Activated B cell treated with CpG ODN at 0.5 μM for 24 hours (primary cell): ENCODE results near the gene CA7. TPM values are rescaled to one million over a fixed set of nuclear protein-coding genes. Genes with fewer than 3 reads are reported as not detected.

Experiments
- ATAC-seq: fragments of 200-7000 bp; cut with Tn5 transposase; one replicate; pipeline ENCODE4 v1.10.0; 2021; ENCODE audit warnings: low read depth, mild to moderate bottlenecking, moderate library complexity
- CTCF ChIA-PET: fragments of 350-600 bp; sonication (Branson Sonifier 250); formaldehyde crosslinking; loops from one replicate; lab custom pipeline; 2021; ENCODE audit warnings: antibody characterized with exemption; lab: Charles Lee
- POLR2A ChIA-PET: fragments of 350-600 bp; sonication (Branson Sonifier 250); formaldehyde crosslinking; loops from one replicate; lab custom pipeline; 2021; ENCODE audit warnings: antibody characterized with exemption; lab: Charles Lee
- DNase-seq: peaks from one replicate; pipeline ENCODE4 v3.0.0; 2022
- H3K27ac Mint-ChIP-seq: one replicate; pipeline ENCODE4 v1.8.0; 2020; ENCODE audit warnings: mixed read lengths
- H3K27me3 Mint-ChIP-seq: one replicate; pipeline ENCODE4 v1.8.0; 2021; ENCODE audit warnings: mixed read lengths
- H3K36me3 Mint-ChIP-seq: one replicate; pipeline ENCODE4 v1.8.0; 2021; ENCODE audit warnings: low read depth, mixed read lengths
- H3K4me1 Mint-ChIP-seq: one replicate; pipeline ENCODE4 v1.8.0; 2021; ENCODE audit warnings: mixed read lengths
- H3K4me3 Mint-ChIP-seq: one replicate; pipeline ENCODE4 v1.8.0; 2020; ENCODE audit warnings: mild to moderate bottlenecking, mixed read lengths
- H3K9me3 Mint-ChIP-seq: one replicate; pipeline ENCODE4 v1.8.0; 2020; ENCODE audit warnings: mixed read lengths
- intact Hi-C: fragments of 100-400 bp; cut with micrococcal nuclease; formaldehyde crosslinking; loops from one replicate; pipeline ENCODE4 v1.15.1; 2024
- total RNA-seq: library from RNA; stranded (reverse); gene quantifications from 2 replicates; pipeline ENCODE4 v1.2.3, GENCODE V29; 2022
- TF ChIP-seq, protein P1 (sequence below): fragments of 200-600 bp; IDR thresholded peaks from one replicate; pipeline ENCODE4 v1.8.0; 2022; ENCODE audit warnings: antibody characterized with exemption, mild to moderate bottlenecking

Gene CA7
- total RNA-seq, 1 donor from 2014 or later = not detected

DNA sequence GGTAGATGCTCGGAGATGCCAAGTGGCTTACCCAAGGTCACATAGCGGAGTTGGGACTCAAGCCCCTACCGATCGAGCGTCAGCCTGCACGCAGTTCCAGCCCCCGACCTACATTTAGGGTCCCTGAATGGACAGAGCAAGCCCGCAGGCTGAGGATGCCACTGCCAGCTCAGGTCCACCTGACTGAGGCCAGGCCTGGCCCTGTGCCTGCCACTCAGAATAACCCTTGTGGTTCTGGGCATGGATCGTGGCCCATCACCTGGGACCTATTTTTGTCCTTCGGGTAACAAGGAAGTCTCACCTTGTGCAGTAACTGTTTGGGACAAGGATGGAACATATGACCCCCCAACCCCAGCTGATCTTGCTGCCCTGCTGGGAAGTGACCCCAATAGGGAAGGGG lies 57.4 kb downstream of the CA7 start:
- Mint-ChIP-seq H3K36me3 (no peaks in the 10 kb centered on the region), H3K27ac (no peak overlapping the region), H3K27me3 (no peaks in the 10 kb centered on the region), H3K4me1 (no peaks in the 10 kb centered on the region), H3K9me3 (no peaks in the 10 kb centered on the region), H3K4me3 (no peak overlapping the region)
- intact Hi-C loops = no loop called here
- POLR2A ChIA-PET = no interaction called here
- ATAC-seq = no peak
- CTCF ChIA-PET = no interaction called here
- no peak for DNase-seq
- TF ChIP-seq, protein P1, sequence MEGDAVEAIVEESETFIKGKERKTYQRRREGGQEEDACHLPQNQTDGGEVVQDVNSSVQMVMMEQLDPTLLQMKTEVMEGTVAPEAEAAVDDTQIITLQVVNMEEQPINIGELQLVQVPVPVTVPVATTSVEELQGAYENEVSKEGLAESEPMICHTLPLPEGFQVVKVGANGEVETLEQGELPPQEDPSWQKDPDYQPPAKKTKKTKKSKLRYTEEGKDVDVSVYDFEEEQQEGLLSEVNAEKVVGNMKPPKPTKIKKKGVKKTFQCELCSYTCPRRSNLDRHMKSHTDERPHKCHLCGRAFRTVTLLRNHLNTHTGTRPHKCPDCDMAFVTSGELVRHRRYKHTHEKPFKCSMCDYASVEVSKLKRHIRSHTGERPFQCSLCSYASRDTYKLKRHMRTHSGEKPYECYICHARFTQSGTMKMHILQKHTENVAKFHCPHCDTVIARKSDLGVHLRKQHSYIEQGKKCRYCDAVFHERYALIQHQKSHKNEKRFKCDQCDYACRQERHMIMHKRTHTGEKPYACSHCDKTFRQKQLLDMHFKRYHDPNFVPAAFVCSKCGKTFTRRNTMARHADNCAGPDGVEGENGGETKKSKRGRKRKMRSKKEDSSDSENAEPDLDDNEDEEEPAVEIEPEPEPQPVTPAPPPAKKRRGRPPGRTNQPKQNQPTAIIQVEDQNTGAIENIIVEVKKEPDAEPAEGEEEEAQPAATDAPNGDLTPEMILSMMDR = no peak

DNA sequence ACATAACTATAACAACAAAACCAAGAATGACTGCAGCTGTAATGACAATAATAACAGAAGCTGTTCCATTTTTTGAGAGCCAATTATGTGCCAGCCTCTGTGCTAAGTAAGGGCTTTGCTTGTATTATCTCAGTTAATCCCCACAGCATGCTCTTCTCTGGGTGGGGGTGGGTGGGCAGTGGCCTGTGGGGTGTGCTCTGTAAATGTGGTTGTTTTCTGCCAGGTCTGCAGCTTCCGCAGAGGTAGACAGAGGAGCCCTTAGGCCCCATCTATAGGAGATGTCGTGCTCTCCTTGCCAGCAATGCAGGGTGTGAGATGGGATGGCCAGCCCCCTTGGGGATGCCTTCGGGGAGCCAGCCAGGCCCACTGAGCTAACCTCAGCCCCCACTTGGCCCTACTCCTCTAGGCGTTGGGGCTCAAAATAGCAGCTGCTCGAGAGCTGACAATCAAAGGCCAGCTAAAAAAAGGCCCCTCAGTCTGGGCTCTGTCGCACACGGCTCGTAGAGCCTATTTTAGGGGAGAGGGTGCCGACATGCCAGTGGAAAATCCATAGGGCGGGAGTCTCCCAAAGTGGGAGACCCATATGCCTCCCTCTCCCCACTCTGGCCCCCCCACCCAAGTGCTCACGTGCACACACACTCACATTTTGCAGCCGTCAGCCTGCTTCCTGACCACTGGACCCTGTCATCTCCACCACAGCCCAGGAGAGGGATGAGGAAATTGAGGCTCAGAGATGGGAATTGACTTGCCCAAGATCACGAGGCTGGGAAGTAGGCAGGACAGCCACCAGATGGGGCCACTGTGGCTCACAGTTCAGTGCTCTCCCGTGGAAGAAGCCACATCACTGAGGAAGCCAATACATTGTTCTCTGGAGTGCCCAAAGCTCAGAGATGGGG lies 58.7 kb downstream of the CA7 start:
- Mint-ChIP-seq H3K27ac (no peak overlapping the region), H3K4me1 (no peaks in the 10 kb centered on the region), H3K27me3 (no peaks in the 10 kb centered on the region), H3K36me3 (no peaks in the 10 kb centered on the region), H3K4me3 (no peak overlapping the region), H3K9me3 (no peaks in the 10 kb centered on the region)
- ChIA-PET CTCF (no interaction called here), POLR2A (no interaction called here)
- TF ChIP-seq, protein P1 = no peak
- ATAC-seq (no peak), DNase-seq (no peak)
- intact Hi-C loops = no loop called here

Other genes starting within 250 kb of the CA7 start
- 4.4 and 5.8 TPM in 2 replicates for gene CMTM3, start 239.7 kb upstream of the CA7 start, total RNA-seq
- 0.29 and 0.38 TPM in 2 replicates for gene CMTM4, start 147.7 kb upstream of the CA7 start, total RNA-seq
- gene DYNC1LI2, start 92.8 kb upstream of the CA7 start, total RNA-seq = 64.3 and 84.4 TPM in 2 replicates
- gene TERB1, start 42.8 kb upstream of the CA7 start, total RNA-seq = 0.27 TPM in 1 of 2 replicates, not detected in the other
- gene NAE1, start 13.4 kb upstream of the CA7 start, total RNA-seq = 53.7 and 54.1 TPM in 2 replicates
- 13.0 and 13.2 TPM in 2 replicates for gene PDP2, start 36.1 kb downstream of the CA7 start, total RNA-seq
- not detected in 2 replicates for gene CDH16, start 74.5 kb downstream of the CA7 start, total RNA-seq
- gene RRAD, start 81.1 kb downstream of the CA7 start, total RNA-seq = 0.15 TPM in 1 of 2 replicates, not detected in the other
- gene CIAO2B, start 90.0 kb downstream of the CA7 start, total RNA-seq = 65.8 and 66.2 TPM in 2 replicates
- 31.9 and 34.7 TPM in 2 replicates for gene CES2, start 91.1 kb downstream of the CA7 start, total RNA-seq
- gene CES3, start 116.9 kb downstream of the CA7 start, total RNA-seq = 0.29 and 0.61 TPM in 2 replicates
- 7.1 and 10.2 TPM in 2 replicates for gene CES4A, start 144.2 kb downstream of the CA7 start, total RNA-seq
- gene CBFB, start 184.7 kb downstream of the CA7 start, total RNA-seq = 66.6 and 67.3 TPM in 2 replicates